Measurements from ENCODE around the gene TWF2.

TWF2 gene

DNA sequence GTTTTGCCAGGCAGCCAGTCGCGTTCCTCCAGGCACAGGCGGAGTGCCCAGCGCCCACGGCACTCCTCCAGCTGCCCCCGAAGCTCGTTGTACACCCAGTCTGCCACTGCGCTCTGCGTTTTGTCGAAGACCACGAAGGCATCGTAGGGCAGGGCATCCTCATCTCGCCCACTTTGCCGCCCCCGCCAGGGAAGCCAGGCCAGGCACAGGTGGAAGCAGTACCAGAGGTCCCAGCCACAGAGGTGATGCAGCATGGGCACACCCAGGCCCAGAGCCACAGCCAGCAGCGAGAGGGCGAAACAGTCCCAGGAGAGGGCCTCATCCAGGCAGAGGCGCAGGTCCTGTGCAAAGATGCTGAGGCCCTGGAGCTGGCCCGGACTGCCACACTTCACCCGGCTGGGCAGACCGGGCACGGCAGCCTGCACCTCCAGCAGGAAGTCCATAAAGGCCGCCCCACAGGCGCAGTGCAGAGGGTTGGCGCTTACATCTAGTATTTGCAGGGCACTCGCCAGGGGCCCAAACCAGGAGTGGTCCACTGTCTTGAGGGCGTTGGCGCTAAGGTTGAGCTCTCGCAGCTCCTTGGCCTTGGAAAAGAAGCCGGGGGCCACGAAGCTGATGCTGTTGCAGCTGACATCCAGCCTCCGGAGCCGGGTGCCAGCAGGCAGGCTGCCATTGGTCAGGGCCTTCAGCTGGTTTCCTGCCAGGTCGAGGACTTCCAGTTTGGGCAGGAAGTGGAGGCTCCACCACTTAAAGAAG lies 17.2 kb downstream of the TWF2 start:
- DNase-seq: no peak

DNA sequence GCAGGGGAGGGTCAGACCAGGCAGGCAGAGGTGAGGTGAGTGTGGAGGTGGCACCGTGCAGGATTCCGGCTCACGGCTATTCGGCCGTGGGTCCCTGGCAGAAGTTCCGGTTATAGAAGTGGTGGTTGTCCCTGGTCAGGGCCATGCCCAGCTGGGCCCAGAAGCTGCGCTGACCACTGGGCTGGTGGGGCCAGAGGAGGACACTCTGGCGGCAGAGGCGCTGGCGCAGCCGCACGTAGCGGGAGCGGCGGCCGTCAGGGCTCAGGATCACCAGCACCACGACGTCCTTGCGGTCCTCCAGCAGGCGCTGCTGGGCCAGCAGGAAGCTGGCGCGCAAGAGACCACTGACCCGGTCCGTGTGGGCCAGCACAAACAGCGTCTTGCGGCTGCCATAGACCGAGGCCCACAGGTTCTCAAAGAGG lies 17.8 kb downstream of the TWF2 start:
- DNase-seq: no peak

DNA sequence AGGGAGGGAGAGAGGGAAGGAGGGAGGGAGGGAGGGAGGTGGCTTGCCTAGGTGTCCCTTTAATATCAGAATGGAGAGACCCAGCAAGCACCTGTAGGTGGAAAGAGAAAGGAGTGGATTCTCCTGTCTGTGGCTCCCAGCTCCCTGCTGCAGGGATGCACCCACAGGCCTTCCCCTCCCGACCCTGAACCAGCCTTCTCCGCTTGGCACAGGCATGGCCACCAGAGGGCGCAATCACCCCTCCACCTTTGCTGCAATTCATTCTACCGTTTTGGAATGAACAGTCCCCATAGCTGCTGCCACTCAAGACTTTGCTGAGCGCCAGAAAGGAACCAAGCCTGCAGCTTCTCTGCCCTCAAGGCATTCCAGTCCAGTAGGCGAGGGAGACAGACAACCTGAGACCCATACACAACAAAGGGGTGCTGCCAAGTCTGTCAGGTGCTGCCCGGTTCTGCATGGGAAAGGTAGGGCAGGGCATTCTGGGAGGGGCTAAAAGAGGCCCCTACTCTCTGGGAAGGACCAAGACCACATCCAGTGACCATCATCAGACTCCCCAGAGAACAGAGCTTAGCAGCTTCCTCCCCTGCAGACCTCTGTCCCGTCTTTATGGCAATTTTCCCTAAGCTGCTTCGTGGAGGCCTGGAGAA lies 18.5 kb downstream of the TWF2 start:
- DNase-seq: peak; percentile 47

DNA sequence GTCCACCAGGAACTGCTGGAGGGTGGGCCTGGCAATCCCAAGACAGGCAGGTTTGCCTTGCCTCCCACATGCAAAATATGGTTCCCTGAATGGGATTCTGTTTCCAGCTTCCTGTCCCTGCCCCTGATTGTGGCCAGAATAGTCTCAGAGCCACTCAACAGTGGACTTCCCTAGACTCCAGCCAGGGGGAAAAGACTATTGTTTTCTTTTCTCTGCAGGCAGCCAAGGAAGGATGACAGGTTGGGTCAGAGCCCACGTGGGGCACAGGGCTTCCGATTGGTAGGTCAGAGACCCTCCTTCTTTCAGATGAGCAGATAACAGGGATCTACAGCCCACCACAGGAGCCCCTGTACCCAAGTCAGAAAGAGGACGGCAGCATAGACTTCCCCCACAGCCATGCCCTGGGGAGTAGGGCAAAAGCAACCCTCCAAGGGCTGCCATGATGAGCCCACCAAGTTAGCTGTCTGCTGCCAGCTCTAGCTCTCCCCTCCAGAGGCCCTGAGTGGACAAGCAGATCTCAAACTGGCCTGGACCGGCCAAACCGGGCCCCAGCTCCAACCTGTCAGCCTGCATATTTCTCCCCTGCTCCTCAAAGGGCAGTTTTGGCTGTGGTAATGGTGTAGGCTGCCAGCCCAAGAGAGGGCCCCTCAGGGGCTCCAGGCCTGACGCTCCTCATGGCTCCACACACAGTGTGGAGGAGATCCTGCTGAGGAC lies 19.9 kb downstream of the TWF2 start:
- no peak for DNase-seq

DNA sequence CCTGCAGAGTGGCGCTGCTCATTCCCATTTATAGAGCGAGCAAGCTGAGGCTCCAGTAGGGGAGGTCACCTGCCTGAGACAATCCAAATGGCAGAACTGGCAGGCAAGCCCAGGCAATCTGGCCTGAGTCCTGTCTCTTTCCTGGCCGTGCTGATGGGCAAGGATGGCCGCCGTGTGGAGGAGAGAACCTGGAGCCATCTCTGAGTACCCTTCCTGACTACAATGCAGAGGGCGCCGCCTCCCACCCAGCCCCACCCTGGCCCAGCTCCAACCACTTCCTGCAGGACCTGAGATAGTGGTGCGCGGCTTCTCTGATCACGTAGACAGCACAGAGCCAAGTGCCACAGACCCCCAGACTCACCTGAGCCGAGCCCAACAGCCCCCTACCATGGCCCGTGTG lies 20.5 kb downstream of the TWF2 start:
- no peak for DNase-seq

DNA sequence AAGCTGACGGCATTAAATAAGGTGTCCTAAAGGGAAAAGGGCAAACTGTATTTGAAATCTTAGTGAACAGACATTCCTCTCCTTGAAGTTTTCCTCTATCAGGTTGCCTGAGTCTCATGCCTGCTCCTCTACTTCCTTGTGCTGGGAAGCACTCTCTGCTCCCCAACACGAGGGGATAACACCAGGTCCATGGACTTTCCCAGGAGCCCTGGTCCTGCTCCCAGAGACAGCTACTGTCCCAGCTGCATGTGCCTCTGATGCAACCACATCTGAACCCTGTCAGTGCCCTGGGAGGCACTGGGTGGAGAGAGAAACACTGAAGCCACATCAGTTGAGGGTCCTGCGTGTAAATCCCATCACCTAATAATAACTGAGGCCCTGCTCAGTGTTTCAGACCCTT lies 20.9 kb downstream of the TWF2 start:
- no peak for DNase-seq

DNA sequence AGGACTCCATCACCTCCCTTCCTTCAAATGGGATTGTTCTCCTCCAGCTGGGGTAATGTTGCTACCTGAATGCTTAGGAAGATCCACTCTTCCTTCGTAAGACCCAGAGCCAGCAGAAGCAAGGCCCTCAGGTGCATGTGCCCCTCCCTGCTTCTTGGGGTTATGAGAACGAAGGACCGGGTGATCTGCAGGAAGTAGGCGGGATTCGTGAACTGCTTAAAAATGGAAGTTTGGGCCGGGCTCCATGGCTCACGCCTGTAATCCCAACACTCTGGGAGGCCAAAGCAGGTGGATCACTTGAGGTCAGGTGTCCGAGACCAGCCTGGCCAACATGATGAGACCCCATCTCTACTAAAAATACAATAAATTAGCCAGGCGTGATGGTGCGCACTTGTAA lies 21.6 kb downstream of the TWF2 start:
- DNase-seq: no peak

DNA sequence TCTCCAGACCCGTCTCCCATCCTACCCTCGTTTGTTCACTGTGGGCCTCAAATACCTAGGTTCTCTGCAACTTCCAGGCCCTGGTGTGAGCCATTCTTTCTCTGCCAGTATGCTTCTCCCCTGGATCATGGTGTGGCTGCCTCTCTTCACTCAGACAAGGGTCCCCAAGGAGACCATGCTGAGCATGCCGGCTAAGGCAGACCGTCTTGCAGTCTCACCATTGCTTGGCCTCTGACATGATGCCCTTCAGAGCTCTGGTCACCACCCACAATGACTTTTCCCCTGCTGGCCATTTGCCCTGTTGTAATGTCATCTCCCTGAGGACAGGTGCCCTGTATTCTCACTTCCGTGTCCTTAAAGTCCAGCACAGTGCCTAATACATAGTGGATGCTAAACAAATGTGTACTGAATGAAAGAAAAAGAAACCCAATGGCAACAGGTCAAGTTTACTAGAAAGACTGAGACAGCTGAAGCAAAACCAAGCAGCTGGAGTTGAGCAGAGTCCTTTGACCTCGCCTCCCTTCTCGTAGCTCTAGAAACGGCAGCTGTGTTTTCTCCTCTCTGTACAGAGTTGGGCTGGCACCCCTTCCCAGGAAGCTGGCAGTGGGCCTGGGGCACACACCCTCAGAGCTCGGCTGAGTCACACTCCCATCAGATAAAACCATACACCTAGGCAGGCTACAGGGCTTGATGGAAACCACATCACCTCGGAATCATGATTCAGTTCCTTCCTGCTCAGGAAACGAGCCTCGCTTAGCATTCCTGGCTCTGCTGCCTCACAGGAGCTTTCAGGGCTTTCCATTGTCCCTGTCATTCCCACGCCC lies 22.2 kb downstream of the TWF2 start:
- DNase-seq: no peak

DNA sequence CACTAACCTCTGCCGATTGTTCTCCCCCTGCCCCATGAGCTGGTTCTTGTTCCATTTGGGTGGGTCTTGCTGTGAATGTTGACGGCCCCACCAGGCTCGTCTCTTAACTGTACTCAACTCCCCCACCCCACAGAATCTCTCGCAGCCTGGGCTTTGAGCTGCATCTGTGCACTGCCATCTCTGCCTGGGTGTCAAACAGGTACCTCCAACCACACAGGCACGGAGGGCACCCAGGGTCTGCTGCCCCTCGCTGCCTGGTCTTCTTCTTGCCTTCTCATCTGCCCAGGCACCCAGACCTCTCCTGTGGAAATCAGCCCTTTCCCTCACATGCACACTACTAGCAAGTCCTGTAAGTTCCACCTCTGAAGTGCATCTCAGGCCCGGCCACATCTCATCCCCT lies 23.6 kb downstream of the TWF2 start:
- no peak for DNase-seq

DNA sequence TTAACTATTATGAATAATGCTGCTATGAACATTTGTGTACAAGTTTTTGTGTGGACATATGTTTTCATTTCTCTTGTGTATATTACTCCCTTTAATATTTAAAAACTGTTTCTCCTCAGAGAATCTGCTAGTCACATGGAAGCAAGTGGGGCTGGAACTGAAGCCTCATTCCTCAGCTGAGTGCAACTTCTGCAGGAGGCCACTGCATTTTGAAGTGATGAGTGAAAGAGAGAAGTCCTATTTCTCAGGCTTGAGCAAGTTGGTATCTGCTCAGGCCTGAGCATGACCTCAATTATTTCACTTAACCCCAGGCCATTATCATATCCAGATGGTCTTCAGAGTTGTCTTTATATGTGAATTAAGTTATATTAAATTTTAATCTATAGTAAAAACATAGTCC lies 25.1 kb downstream of the TWF2 start:
- DNase-seq: no peak

DNA sequence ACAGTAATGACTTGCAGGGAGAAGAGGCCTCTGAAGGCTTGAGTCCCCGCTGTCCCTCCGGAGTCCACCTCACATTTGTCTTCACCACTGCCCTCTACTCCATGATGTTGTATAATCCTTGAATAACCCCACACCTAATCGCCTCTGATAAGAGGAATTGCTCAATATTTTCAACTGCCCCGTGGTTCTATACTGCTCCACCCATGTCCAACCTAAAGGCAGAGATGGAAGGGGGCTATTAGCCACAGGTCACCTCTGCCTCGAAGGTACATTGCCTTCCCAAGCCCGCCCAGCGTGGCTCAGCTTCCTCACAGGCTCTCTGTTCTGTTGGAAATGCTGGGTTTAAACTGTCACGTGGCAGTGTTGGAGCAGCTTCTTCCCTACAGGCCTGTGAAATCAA lies 26.0 kb downstream of the TWF2 start:
- no peak for DNase-seq

DNA sequence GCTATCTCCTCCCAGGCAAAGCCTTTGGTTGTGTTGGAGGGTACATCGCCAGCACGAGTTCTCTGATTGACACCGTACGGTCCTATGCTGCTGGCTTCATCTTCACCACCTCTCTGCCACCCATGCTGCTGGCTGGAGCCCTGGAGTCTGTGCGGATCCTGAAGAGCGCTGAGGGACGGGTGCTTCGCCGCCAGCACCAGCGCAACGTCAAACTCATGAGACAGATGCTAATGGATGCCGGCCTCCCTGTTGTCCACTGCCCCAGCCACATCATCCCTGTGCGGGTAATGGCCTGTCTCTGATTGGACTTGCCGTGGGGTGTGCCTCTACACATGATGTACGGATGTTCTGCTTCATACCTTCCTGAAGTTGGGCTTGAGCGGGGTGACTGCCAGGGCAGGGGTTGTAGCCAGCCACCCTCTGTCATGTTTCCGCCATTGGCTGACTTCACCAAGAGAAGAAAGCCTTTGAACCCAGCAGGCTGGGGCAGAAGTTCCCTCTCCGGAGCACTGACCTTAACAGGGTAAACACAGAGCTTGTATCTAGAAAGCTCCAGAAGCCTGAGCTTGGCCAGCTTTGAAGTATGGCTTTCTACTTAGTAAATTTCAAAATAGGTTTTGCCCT lies 27.6 kb downstream of the TWF2 start:
- no peak for DNase-seq

DNA sequence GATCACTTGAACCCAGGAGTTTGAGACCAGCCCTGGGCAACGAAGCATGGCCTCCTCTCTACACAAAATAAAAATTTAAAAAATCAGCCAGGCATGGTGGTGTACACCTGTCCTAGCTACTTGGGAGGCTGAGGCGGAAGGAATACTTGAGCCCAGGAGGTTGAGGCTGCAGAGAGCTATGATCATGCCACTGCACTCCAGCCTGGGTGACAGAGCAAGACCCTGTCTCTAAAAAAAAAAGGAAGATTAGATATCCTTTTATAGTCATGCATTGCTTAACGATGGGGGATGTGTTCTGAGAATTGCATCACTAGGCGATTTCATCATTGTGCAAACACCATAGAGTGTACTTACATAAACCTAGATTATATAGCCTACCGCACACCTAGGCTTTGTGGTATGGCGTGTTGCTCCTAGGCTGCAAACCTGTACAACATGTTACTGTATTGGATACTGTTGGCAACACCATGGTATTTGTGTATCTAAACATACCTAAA lies 28.4 kb downstream of the TWF2 start:
- DNase-seq: no peak

DNA sequence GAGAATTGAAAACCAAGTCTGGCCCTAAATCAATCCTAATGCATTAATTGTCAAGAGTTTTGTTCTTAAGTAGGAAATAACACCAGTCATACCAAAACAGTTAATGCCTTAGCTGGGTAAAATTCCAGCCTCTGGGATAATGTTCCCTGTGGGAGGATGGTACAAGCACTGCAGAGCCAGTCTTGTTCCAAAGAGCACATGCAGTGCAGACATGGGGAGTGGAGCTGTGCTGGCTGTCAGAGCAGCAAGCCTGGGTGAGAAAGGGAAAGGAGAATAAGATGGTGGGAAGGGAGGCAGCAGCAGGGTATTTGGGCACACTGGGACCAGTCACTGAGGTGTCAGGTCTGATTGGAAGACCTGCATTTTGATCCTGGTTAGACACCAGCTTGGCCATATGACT lies 28.9 kb downstream of the TWF2 start:
- no peak for DNase-seq

DNA sequence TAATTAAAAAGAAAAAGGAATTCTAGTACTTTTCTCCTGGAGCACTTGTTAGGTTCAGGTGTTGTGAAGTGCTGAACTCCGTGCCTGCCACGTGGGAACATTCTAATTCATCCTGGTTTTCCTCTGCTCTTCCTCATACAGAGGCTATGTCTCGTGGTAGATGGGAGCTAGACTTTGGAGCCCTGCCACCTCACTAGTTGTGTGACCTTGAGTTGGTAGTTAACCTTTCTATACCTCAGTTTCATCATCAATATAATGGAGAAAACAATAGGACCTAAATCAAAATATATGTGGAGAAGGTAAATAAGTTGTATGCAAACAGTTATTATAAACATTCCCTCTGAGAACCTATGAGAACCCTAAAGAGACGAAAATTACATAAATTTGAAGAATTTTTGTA lies 30.4 kb downstream of the TWF2 start:
- no peak for DNase-seq

DNA sequence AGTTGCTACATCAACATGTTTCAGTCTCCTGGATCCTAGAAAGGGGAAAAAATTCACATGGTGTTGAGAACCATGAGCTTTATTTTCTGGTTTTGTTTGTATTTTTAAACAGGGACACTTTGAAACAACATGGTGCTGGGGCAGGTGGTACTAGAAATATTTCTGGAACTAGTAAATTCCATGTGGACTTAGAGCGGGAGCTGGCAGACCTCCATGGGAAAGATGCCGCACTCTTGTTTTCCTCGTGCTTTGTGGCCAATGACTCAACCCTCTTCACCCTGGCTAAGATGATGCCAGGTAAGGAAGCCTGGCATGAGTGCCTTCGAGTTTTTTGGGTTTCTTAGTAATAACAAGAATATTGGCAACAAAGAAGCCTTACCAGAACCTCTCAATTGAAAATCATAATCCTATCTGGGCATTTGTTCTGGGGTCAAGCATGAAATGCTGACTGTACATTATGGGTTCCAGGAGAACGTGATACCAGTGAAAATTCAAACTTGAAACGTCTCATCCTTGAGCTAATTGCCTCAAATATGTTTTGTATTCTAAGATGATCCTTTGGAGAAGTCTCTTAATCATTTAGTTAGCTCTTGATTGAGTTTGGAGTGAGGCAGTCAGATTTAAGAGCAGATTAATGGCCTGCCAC lies 33.1 kb downstream of the TWF2 start:
- DNase-seq: no peak

DNA sequence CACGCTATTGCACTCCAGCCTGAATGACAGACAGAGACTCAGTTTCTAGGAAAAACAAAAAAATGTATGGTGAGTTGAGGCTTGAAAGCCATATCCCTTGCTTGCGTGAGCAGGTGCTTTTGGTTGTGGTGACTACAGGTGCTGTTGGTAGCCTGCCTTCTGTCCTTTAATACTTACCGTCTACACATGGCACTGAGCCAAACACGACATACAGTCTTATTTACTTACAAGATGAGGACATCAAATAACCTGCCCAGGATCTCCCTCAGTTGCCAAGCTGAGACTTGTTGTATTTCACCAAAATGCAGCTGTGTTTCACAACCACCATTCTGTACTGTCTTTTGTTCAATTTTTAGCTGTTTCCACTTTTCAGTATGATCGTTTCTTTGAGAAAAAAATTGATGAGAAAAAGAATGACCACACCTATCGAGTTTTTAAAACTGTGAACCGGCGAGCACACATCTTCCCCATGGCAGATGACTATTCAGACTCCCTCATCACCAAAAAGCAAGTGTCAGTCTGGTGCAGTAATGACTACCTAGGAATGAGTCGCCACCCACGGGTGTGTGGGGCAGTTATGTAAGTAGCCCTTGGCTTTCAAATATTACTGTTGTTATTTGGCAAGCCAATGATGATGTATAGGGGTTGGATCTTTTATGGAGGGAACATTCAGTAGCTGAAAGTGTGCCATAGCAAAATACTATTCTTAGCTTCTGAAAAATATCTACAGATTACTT lies 34.5 kb downstream of the TWF2 start:
- peak; percentile 32 for DNase-seq

DNA sequence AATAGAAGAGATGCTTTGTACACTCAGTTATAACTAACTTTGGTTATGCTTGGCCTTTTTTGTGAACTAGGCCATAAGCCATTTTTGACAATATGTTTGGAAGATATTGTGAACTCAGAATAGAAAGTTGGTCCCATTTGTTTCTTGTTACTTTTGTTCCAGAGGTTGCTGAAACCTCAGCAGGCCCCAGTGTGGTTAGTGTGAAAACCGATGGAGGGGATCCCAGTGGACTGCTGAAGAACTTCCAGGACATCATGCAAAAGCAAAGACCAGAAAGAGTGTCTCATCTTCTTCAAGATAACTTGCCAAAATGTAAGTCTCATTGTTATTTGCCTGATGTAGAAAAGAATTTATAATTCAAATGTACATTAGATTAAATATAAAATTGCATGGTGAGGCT lies 35.3 kb downstream of the TWF2 start:
- no peak for DNase-seq

DNA sequence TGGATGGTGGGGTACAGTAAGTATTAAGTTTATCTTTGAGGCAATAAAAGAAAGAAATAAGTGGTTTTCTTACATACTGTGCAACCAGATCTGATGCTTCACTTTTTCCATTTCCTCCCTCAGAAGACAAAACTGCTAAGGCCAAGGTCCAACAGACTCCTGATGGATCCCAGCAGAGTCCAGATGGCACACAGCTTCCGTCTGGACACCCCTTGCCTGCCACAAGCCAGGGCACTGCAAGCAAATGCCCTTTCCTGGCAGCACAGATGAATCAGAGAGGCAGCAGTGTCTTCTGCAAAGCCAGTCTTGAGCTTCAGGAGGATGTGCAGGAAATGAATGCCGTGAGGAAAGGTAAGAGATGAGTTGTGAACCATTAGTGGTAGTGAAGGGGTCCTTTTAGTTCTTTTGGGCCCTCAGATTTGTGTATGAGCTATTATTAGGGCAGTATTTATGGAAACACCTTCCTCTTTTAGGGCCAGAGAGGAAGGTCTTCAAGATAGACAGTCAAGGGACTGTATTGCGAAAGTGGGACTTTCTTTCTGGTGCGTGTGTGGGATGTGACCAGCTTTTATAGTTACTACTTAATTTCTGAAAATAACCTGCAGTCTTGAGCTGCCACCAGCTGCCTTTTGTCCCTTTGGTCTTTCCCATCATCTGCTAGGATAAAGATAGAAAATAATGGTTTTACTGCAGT lies 36.4 kb downstream of the TWF2 start:
- no peak for DNase-seq

DNA sequence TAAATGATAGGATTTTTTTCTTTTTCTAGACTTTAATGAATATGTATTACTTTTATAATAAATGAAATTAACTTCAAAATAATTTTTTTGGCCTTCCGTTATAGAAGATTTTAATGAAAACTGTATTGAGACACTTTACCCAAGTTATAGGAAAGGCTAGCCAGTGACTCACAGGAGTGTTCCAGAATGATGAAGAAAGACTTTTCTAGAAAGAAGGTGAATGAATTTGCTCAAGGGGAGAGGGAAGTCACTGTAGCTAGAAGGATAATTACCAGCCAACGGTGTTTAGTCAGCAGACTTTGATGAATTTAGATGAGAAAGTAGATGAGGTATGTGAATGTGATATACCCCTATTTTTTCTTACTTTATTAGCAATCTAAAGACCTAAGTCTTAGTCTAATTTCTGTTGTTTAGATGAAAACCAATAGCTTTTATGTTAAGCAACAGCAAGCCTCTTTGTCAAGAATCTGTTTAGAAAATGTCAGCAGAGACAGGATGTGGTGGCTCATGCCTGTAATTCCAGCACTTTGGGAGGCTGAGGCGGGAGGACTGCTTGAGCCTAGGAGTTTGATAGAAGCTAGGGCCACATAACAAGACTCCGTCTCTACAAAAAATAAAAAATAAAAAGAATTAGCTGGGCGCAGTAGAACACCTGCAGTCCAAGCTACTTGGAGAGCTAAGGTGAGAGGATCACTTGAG lies 37.8 kb downstream of the TWF2 start:
- no peak for DNase-seq
